ENCODE measurements around the gene MRPS35.

The MRPS35 gene

GRCh38 chr12:27777141-27777540 lies 66.5 kb downstream of the MRPS35 start:
- no peak for DNase-seq

- no peak for DNase-seq
Measured at GRCh38 chr12:27778206-27778605, 67.6 kb downstream of the MRPS35 start.

GRCh38 chr12:27779416-27779919 lies 68.8 kb downstream of the MRPS35 start:
- DNase-seq = no peak

GRCh38 chr12:27779920-27780611 lies 69.4 kb downstream of the MRPS35 start, which contains the start of the genes KLHL42 and MANSC4:
TSS of gene KLHL42 (plus strand) at chr12:27780233. CDS start at chr12:27780331, 98 bp downstream.
TSS of gene MANSC4 (minus strand) at chr12:27780236. CDS start at chr12:27771276, 8,960 bp downstream.
- peak; percentile 54 for DNase-seq

- peak; percentile 10 for DNase-seq
Measured at GRCh38 chr12:27780612-27781408, 70.2 kb downstream of the MRPS35 start.

GRCh38 chr12:27781680-27782079 lies 71.0 kb downstream of the MRPS35 start:
- DNase-seq = no peak

GRCh38 chr12:27782481-27782880 lies 71.8 kb downstream of the MRPS35 start:
- no peak for DNase-seq

- no peak for DNase-seq
Measured at GRCh38 chr12:27785882-27786570, 75.4 kb downstream of the MRPS35 start.

- no peak for DNase-seq
Measured at GRCh38 chr12:27787559-27787958, 76.9 kb downstream of the MRPS35 start.

- no peak for DNase-seq
Measured at GRCh38 chr12:27790179-27790578, 79.5 kb downstream of the MRPS35 start.

- no peak for DNase-seq
Measured at GRCh38 chr12:27794818-27795584, 84.4 kb downstream of the MRPS35 start.

GRCh38 chr12:27796128-27796527 lies 85.5 kb downstream of the MRPS35 start:
- no peak for DNase-seq

GRCh38 chr12:27797301-27798025 lies 86.8 kb downstream of the MRPS35 start:
- DNase-seq = no peak

GRCh38 chr12:27800819-27801218 lies 90.2 kb downstream of the MRPS35 start:
- DNase-seq = no peak

- no peak for DNase-seq
Measured at GRCh38 chr12:27801630-27802029, 91.0 kb downstream of the MRPS35 start.

- no peak for DNase-seq
Measured at GRCh38 chr12:27802511-27802910, 91.9 kb downstream of the MRPS35 start.

GRCh38 chr12:27802936-27803335 lies 92.3 kb downstream of the MRPS35 start:
- DNase-seq = no peak

- no peak for DNase-seq
Measured at GRCh38 chr12:27805238-27805637, 94.6 kb downstream of the MRPS35 start.
